ENCODE data around the gene ZNF135. TPM values are rescaled to one million over a fixed set of nuclear protein-coding genes. Genes with fewer than 3 reads are reported as not detected.

ZNF135 gene
- 1.1 TPM for polyA plus RNA-seq (2013, experiment 1 of 2)
- 0.76 TPM for polyA plus RNA-seq (2013, experiment 2 of 2)

DNA sequence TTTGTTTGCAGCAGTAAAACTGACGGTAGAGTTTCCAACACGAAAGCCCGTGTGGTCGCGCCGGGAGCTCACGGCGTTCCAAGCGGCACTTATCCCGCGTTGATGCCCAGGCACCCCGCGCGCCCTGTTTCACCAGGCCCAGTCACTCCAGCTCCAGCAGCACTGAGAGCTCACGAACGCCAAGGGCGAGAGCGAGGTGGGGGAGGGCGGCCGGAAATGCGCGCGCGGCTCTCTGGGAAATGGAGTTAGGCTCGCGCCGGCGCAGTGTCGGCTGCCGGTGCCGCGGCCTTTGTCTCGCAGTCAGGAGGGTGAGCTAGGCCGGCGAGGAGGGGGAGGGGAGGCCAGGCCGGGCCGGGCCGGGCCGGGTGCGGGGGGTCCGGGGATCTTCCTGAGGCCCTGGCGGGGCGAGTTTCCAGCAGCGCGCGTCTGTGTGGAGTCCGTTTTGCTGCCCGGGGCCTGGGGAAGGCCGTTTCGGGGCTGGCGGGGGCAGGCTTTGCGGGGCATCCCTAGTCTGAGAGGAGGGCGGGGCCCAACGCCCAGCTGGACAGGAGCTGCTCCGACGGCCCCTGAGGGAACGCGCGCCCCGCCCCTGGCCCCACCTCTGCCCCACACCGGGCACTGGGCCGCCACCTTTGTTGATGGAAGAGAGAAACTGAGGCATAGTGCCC is at the start of gene ZNF135:
Gene ZNF135 (plus strand): TSS at position 280 of the 668 bp plus-strand sequence. CDS start 721 bp downstream, outside the sequence.
- Histone ChIP-seq H3K36me3 (ENCODE audit: control insufficient read depth, insufficient read depth, low read length) (no peaks in the 10 kb centered on the region), H3K4me1 (ENCODE audit: control insufficient read depth, insufficient read depth, low read length, poor library complexity, severe bottlenecking) (no peaks in the 10 kb centered on the region), H3K4me3 (ENCODE audit: extremely low read depth, insufficient read depth, low read length, poor library complexity, severe bottlenecking) (peak within 1 kb of the TSS; percentile 39), H3K9me3 (ENCODE audit: control insufficient read depth, low read length) (peaks cover 56% of the 10 kb centered on the region), H3K27ac (ENCODE audit: low read depth, low read length, severe bottlenecking) (peak within 1 kb of the TSS; percentile 45)
- WGBS, 2 experiments (ENCODE audit: insufficient coverage in 2 of 2) = 19 to 29% methylated on average over 27 to 50 of the region's 62 CpGs

DNA sequence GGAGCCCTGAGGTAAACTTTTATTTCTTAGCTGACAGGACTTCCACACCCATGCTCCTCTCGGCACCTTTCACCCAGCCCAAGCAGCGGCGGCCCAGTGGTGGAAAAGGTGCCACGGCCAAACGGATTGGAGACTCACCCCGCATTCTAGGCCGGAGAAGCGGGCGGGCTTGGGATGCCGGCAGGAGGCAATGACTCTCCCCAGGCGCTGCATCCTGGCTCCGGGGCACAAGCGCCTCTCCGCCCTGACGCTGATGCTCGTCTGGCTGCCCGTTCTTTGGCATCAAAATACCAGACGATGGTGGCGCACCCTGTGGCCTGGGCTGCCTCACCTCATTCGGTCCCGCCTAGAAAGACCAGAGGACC is 49.8 kb upstream of the ZNF135 start:
- Histone ChIP-seq H3K9me3 (ENCODE audit: control insufficient read depth, low read length) (peaks cover 63% of the 10 kb centered on the region), H3K4me1 (ENCODE audit: control insufficient read depth, insufficient read depth, low read length, poor library complexity, severe bottlenecking) (no peaks in the 10 kb centered on the region), H3K36me3 (ENCODE audit: control insufficient read depth, insufficient read depth, low read length) (peaks cover 43% of the 10 kb centered on the region), H3K4me3 (ENCODE audit: extremely low read depth, insufficient read depth, low read length, poor library complexity, severe bottlenecking) (no peak overlapping the region), H3K27ac (ENCODE audit: low read depth, low read length, severe bottlenecking) (no peak overlapping the region)
- 88 to 89% methylated on average over 21 of the region's 21 CpGs for WGBS, 2 experiments (ENCODE audit: insufficient coverage in 2 of 2)

DNA sequence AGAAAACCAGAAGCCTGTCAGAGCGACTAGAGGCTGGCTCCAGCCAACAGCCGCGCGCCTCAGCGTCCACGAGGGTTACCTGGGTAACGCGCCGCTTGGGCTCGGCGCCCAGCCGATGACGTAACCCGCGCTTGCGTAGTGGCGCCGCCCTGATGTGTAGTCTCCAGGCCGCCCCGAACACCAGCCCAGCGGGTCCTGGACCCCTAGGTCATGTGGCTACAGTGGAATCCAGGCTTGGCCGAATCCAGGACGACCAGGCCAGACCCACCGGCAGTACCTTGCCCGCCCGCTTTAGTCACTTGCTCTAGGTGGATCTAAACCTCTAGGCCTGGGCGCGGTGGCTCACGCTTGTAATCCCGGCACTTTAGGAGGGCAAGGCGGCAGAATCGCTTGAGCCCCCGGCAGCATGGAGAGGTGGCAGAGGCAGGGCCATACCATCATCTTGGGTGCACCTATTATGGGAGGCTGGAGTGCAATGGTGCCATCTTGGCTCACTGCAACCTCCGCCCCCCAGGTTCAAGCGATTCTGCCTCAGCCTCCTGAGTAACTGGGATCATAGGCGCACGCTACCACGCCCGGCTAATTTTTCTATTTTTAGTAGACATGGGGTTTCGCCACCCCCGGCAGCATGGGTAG is 49.3 kb upstream of the ZNF135 start:
- Histone ChIP-seq H3K27ac (ENCODE audit: low read depth, low read length, severe bottlenecking) (no peak overlapping the region), H3K9me3 (ENCODE audit: control insufficient read depth, low read length) (peaks cover 59% of the 10 kb centered on the region), H3K36me3 (ENCODE audit: control insufficient read depth, insufficient read depth, low read length) (peaks cover 38% of the 10 kb centered on the region), H3K4me3 (ENCODE audit: extremely low read depth, insufficient read depth, low read length, poor library complexity, severe bottlenecking) (no peak overlapping the region), H3K4me1 (ENCODE audit: control insufficient read depth, insufficient read depth, low read length, poor library complexity, severe bottlenecking) (no peaks in the 10 kb centered on the region)
- WGBS, 2 experiments (ENCODE audit: insufficient coverage in 2 of 2) = 88 to 90% methylated on average over 38 to 41 of the region's 41 CpGs

DNA sequence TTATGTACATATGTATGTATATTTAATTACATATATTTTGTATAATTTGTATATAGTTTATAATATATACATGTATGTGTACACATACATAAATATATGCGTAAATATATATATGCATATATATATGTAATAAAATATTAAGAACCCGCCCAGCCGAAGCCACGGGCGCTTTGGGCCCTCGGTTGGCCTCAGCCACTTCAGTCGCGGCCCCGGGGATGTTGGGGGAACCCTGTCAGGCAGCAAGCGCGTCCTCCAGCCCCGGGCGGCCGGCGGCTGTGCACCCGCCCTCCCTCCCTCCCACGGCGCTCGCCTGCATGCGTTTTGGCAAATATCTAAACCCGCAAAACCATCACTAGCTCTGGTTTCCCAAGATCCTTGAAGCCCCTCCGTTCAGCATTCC is 48.6 kb upstream of the ZNF135 start:
- WGBS, 2 experiments (ENCODE audit: insufficient coverage in 2 of 2) = 97 to 98% methylated on average over 7 to 8 of the region's 22 CpGs
- Histone ChIP-seq H3K9me3 (ENCODE audit: control insufficient read depth, low read length) (peaks cover 51% of the 10 kb centered on the region), H3K4me3 (ENCODE audit: extremely low read depth, insufficient read depth, low read length, poor library complexity, severe bottlenecking) (no peak overlapping the region), H3K36me3 (ENCODE audit: control insufficient read depth, insufficient read depth, low read length) (peaks cover 31% of the 10 kb centered on the region), H3K27ac (ENCODE audit: low read depth, low read length, severe bottlenecking) (no peak overlapping the region), H3K4me1 (ENCODE audit: control insufficient read depth, insufficient read depth, low read length, poor library complexity, severe bottlenecking) (no peaks in the 10 kb centered on the region)

DNA sequence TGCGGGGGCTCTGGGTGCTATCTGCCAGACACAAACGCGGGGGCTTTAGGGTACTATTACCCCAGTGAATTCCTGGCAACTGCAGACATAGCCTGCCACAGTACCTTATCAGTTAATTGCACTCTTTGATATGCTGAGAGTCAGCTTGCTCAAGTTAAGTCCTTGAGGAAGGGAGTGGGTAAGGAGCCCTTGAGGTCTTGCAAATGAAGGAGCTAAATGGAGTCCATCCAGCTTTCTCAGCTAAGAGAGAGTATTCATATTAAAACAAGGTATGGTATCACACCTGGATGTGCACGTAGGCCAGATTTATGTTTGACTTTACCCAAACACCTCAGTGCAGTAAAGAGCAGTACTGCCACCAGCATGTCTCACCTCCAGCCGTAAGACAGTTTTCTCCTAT is 44.9 kb upstream of the ZNF135 start:
- peaks cover 9% of the 10 kb centered on the region for H3K36me3 ChIP-seq (ENCODE audit: control insufficient read depth, insufficient read depth, low read length)
- no peaks in the 10 kb centered on the region for H3K4me1 ChIP-seq (ENCODE audit: control insufficient read depth, insufficient read depth, low read length, poor library complexity, severe bottlenecking)
- H3K27ac ChIP-seq (ENCODE audit: low read depth, low read length, severe bottlenecking) = no peak overlapping the region
- WGBS, 2 experiments (ENCODE audit: insufficient coverage in 2 of 2) = 73 to 88% methylated on average over 4 of the region's 5 CpGs
- H3K9me3 ChIP-seq (ENCODE audit: control insufficient read depth, low read length) = peaks cover 45% of the 10 kb centered on the region
- no peak overlapping the region for H3K4me3 ChIP-seq (ENCODE audit: extremely low read depth, insufficient read depth, low read length, poor library complexity, severe bottlenecking)

DNA sequence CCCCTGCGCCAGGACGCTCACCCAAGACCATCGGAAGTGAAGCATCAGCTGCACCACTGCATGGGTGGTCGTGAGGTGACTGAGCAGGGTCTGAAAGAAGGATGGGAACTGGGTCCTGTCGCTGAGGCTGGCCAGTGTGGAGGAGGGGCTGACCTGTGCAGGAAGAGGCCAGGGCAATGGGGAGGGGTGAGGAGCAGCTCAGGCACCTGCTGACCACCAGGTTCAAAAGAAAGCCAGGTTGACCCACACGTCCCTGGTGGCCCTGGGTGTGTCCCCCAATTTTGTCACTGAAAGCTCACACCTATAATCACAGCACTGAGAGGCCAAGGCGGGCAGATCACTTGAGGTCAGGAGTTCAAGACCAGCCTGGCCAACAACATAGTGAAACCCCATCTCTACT is 39.0 kb upstream of the ZNF135 start:
- no peak overlapping the region for H3K27ac ChIP-seq (ENCODE audit: low read depth, low read length, severe bottlenecking)
- H3K4me1 ChIP-seq (ENCODE audit: control insufficient read depth, insufficient read depth, low read length, poor library complexity, severe bottlenecking) = no peaks in the 10 kb centered on the region
- WGBS, 2 experiments (ENCODE audit: insufficient coverage in 2 of 2) = 54 to 66% methylated on average over 3 to 7 of the region's 7 CpGs
- H3K36me3 ChIP-seq (ENCODE audit: control insufficient read depth, insufficient read depth, low read length) = no peaks in the 10 kb centered on the region
- peaks cover 46% of the 10 kb centered on the region for H3K9me3 ChIP-seq (ENCODE audit: control insufficient read depth, low read length)
- H3K4me3 ChIP-seq (ENCODE audit: extremely low read depth, insufficient read depth, low read length, poor library complexity, severe bottlenecking) = no peak overlapping the region

GRCh38 chr19:58021541-58022282 is 37.4 kb upstream of the ZNF135 start:
- WGBS, 2 experiments (ENCODE audit: insufficient coverage in 2 of 2) = 81% methylated on average over 26 of the region's 30 CpGs

GRCh38 chr19:58022283-58022660 is 36.8 kb upstream of the ZNF135 start:
- Histone ChIP-seq H3K36me3 (ENCODE audit: control insufficient read depth, insufficient read depth, low read length) (no peaks in the 10 kb centered on the region), H3K27ac (ENCODE audit: low read depth, low read length, severe bottlenecking) (no peak overlapping the region), H3K4me3 (ENCODE audit: extremely low read depth, insufficient read depth, low read length, poor library complexity, severe bottlenecking) (no peak overlapping the region), H3K9me3 (ENCODE audit: control insufficient read depth, low read length) (peaks cover 39% of the 10 kb centered on the region), H3K4me1 (ENCODE audit: control insufficient read depth, insufficient read depth, low read length, poor library complexity, severe bottlenecking) (no peaks in the 10 kb centered on the region)
- WGBS, 2 experiments (ENCODE audit: insufficient coverage in 2 of 2) = 72 to 73% methylated on average over 3 to 4 of the region's 4 CpGs

More at GRCh38 chr19:58021541-58022282, 37.4 kb upstream of the ZNF135 start:
- Histone ChIP-seq H3K9me3 (ENCODE audit: control insufficient read depth, low read length) (peaks cover 44% of the 10 kb centered on the region), H3K27ac (ENCODE audit: low read depth, low read length, severe bottlenecking) (no peak overlapping the region), H3K4me3 (ENCODE audit: extremely low read depth, insufficient read depth, low read length, poor library complexity, severe bottlenecking) (no peak overlapping the region), H3K4me1 (ENCODE audit: control insufficient read depth, insufficient read depth, low read length, poor library complexity, severe bottlenecking) (no peaks in the 10 kb centered on the region), H3K36me3 (ENCODE audit: control insufficient read depth, insufficient read depth, low read length) (no peaks in the 10 kb centered on the region)

GRCh38 chr19:58024661-58025060 is 34.4 kb upstream of the ZNF135 start:
- H3K4me3 ChIP-seq (ENCODE audit: extremely low read depth, insufficient read depth, low read length, poor library complexity, severe bottlenecking) = no peak overlapping the region
- peaks cover 40% of the 10 kb centered on the region for H3K9me3 ChIP-seq (ENCODE audit: control insufficient read depth, low read length)
- H3K27ac ChIP-seq (ENCODE audit: low read depth, low read length, severe bottlenecking) = no peak overlapping the region
- WGBS, 2 experiments (ENCODE audit: insufficient coverage in 2 of 2) = 86 to 94% methylated on average over 9 to 10 of the region's 12 CpGs
- no peaks in the 10 kb centered on the region for H3K4me1 ChIP-seq (ENCODE audit: control insufficient read depth, insufficient read depth, low read length, poor library complexity, severe bottlenecking)
- no peaks in the 10 kb centered on the region for H3K36me3 ChIP-seq (ENCODE audit: control insufficient read depth, insufficient read depth, low read length)

GRCh38 chr19:58033741-58034476 is 25.2 kb upstream of the ZNF135 start, which contains the start of gene ZSCAN1:
TSS of gene ZSCAN1 (plus strand) at chr19:58034025. CDS start at chr19:58037837, 3,812 bp downstream.
- Histone ChIP-seq H3K9me3 (ENCODE audit: control insufficient read depth, low read length) (peaks cover 28% of the 10 kb centered on the region), H3K4me3 (ENCODE audit: extremely low read depth, insufficient read depth, low read length, poor library complexity, severe bottlenecking) (peak within 1 kb of the TSS; percentile 16), H3K27ac (ENCODE audit: low read depth, low read length, severe bottlenecking) (no peak within 1 kb of the TSS), H3K36me3 (ENCODE audit: control insufficient read depth, insufficient read depth, low read length) (no peaks in the 10 kb centered on the region), H3K4me1 (ENCODE audit: control insufficient read depth, insufficient read depth, low read length, poor library complexity, severe bottlenecking) (no peaks in the 10 kb centered on the region)
- 33 to 37% methylated on average over 57 to 76 of the region's 101 CpGs for WGBS, 2 experiments (ENCODE audit: insufficient coverage in 2 of 2)
